Body of pancreas (tissue), 4 donors: ENCODE measurements around the gene FARS2.

Experiments used
- POLR2A ChIP-seq, 3 donors: fragments of 450-650 bp; IDR thresholded peaks; one replicate each; pipeline ENCODE4 v1.6.1; 2016; ENCODE audit warnings: antibody characterized with exemption in 3 of 3, mild to moderate bottlenecking in 2 of 3
- TF ChIP-seq, protein P1 (sequence below), 7 experiments: fragments of 450-650 bp in 4 of 7; fragments of 200-600 bp in 3 of 7; sonication (generic) in 3 of 7; IDR thresholded peaks; one replicate each; pipeline ENCODE4 v1.5.1; 2016 to 2019; ENCODE audit warnings: antibody characterized with exemption in 7 of 7

DNA sequence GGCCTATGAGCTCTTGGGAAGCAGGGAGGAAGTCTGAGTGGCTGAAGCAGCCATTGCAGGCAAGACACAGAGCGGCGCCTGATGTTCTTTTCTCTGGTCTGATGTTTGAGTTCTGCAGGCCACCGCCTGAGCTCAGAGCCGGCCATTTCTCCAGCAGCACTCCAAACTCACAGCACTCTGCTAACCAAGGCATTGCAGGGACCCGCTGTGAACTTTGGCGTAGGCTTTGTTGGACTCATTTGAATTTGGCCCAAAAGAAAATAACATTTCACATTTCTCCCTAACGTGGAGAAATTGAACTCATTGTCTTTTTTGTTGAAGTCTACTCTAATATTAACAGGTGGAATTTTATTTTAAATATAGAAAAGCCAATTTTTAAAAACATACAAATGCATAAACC lies 336.1 kb downstream of the FARS2 start:
- TF ChIP-seq, protein P1, sequence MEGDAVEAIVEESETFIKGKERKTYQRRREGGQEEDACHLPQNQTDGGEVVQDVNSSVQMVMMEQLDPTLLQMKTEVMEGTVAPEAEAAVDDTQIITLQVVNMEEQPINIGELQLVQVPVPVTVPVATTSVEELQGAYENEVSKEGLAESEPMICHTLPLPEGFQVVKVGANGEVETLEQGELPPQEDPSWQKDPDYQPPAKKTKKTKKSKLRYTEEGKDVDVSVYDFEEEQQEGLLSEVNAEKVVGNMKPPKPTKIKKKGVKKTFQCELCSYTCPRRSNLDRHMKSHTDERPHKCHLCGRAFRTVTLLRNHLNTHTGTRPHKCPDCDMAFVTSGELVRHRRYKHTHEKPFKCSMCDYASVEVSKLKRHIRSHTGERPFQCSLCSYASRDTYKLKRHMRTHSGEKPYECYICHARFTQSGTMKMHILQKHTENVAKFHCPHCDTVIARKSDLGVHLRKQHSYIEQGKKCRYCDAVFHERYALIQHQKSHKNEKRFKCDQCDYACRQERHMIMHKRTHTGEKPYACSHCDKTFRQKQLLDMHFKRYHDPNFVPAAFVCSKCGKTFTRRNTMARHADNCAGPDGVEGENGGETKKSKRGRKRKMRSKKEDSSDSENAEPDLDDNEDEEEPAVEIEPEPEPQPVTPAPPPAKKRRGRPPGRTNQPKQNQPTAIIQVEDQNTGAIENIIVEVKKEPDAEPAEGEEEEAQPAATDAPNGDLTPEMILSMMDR (IDR thresholded peaks at IDR 0.05): no peak
- no peak for TF ChIP-seq POLR2A (IDR thresholded peaks at IDR 0.05)
